Superior temporal gyrus (tissue), 1 donor: ENCODE data around the gene ANKRD11.

Experiments used
- DNase-seq: peaks from one replicate; pipeline ENCODE4 v3.0.0-alpha.2; 2016; ENCODE audit errors: extremely low spot score

Gene ANKRD11

DNA sequence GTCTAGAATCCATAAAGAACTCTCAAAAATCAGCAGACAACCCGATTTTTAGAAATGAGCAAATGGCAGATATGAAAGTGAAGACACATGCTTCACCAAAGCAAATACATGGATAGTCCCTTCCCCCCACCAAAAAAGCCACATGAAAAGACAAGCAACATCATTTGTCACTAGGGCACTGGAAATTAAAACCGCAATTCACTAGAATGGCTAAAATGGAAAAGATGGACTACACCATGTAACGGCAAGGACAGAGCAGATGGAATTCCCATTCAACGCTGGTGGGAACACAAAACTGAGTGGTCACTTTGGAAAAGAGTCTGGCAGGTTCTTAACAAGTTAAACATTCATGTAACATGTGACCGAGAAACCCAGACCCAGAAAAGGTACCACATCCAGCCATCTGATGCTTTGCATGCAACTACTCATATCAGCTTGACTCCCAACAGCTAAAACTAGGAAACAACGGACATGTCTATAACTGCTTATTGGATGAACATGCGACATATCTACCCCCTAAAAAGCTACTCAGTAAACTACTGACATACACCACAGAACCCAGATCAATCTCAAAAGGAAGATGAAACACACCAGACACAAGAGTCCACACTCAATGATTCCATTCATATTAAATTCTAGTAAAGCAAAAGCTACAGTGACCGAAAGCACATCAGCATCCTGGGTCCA is 140.3 kb downstream of the ANKRD11 start:
- DNase-seq = no peak

DNA sequence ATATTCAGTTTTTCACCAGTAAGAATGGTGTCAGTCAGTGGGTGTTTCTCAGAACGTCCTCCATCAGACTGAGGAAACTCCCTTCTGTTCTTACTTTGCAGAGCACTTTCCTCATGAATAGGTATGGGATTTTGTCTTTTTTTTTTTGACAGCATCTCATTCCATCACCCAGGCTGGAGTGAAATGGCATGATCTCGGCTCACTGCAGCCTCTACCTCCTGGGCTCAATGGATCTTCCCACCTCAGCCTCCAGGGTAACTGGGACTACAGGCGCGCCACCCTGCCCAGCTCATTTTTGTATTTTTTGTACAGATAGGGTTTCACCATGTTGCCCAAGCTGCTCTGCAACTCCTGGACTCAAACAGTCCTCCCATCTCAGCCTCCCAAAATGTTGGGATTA is 142.6 kb downstream of the ANKRD11 start:
- DNase-seq = no peak

DNA sequence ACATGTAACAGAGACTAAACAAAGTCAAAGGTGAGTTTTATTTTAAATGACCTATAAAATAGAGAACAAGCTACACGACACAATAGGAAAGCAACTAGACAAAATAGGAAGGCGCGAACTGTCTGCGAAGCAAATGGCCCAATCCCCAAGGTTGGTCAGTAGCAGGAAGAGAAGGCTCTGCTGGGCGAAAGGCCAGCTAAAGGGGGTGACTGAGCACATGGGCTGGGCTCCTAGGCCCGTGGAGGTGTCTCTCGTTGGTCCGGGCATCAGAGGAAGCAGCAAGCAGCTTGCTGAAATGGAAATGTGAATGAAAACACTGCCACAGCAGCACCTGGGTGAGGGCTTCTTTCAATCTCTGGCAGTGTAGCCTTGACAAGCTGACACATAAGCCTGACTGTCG is 143.5 kb downstream of the ANKRD11 start:
- no peak for DNase-seq

DNA sequence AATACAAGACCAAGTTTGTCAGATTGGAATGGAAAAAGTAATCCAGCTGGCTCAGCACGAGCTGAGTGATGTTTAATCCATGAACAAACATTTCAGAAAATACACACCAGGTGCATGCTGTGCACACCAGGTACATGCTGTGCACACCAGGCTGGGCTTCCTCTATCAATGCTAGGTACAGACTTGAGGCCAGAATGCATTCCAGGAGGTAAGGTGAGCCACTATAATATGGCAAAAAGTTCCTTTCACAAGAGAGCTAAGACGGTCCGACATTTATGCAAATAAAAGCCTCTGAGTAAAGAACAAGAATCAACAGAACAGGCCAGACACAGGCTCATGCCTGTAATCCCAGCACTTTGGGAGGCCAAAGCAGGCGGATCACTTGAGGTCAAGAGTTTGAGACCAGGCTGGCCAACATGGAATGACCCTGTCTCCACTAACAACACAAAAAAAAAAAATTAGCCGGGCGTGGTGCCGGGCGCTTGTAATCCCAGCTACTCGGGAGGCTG is 144.7 kb downstream of the ANKRD11 start:
- no peak for DNase-seq

DNA sequence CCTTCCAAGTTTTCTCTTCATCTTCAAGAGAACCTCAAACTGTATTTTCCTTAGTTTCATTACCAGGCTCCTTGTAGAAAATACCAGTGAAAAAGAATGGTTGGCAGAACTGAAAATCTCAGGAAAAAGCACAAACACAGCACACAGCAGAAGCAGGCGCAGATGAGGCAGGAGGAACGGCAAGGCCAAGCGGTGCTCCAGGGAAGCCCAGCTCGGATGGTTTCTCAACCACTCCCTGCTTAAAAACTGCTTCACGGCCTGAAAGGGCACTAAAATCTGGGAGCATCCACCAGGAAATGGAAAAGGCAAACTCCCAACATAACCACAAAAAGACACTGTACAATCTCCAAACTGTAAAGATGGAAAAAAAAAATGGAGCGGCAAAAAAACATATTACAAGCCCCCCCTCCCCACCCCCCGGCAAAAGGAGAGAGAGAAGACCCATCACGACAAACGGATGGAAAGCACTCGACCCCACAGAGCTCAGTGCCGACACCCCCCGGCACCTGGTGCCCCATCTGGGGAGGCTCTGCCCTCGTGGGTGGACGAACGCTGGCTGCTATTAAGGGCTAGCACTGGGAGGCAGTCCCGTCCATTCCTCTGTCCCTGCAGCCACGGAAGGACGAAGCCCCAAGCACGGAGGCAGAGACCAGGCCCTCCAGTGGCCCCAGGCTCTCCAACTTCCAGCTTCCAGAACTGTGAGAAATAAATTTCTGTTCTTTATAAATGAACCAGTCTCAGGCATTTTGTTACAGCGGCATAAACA is 145.3 kb downstream of the ANKRD11 start:
- no peak for DNase-seq

DNA sequence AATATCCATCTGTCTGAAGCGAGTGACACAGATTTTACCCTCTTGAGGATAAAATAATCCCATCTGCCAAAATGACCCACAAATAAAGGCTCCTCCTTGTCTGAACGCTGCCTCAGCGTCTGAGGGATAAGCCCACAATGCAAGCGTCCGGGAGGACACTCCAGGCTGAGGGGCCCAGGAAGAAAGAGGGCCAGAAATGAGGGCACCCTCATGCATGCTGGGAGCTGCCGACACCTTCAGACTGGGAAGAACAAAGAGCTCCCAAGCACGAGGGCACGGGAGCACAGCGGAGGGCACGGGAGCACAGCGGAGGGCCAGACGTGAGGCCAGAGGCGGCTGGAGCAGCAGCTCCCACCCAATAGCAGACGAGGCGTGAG is 145.9 kb downstream of the ANKRD11 start:
- DNase-seq = no peak

DNA sequence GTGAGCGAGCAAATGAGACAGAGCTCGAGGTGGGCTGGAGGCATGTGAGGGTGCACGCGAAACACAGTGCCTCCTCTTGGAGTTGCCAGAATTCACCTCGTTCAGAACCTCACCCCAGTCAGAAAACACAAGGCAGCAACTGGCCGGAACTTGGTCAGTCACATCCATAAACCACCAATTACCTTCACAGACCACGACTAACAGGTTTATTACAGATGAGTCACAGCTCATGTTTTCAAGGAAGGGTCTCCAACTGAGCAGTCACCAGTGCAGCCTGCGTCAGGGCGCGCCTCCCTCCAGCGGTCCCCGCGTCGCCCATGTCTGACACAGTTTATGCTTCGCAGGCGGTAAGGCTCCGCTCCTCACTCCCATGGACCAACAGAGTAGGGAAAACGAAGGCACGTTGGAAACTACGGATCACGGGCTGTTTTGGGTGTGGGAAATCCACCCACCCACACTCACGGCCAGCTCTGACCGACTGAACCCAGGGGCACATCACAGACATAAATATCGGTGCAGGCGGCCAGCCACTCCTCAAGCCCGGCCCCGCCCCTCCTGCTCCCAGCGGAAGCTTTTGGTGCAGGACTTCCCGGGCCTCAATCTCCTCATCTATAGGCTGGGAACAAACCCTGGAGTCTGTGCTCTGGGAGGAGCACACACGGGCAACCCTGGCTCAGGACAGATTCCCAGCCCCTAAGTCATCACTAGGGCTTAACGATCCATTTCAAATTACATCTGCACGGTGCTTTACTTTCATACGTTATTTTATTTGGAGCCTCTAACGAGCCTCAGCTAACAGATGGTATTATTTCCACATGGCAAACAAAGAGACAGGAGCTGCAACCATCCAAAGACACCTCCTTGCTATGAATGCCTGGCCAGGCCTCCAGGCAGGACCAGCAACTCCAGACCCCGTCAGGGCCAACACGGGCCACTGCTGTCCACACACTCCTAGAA is 146.6 kb downstream of the ANKRD11 start:
- DNase-seq = no peak

DNA sequence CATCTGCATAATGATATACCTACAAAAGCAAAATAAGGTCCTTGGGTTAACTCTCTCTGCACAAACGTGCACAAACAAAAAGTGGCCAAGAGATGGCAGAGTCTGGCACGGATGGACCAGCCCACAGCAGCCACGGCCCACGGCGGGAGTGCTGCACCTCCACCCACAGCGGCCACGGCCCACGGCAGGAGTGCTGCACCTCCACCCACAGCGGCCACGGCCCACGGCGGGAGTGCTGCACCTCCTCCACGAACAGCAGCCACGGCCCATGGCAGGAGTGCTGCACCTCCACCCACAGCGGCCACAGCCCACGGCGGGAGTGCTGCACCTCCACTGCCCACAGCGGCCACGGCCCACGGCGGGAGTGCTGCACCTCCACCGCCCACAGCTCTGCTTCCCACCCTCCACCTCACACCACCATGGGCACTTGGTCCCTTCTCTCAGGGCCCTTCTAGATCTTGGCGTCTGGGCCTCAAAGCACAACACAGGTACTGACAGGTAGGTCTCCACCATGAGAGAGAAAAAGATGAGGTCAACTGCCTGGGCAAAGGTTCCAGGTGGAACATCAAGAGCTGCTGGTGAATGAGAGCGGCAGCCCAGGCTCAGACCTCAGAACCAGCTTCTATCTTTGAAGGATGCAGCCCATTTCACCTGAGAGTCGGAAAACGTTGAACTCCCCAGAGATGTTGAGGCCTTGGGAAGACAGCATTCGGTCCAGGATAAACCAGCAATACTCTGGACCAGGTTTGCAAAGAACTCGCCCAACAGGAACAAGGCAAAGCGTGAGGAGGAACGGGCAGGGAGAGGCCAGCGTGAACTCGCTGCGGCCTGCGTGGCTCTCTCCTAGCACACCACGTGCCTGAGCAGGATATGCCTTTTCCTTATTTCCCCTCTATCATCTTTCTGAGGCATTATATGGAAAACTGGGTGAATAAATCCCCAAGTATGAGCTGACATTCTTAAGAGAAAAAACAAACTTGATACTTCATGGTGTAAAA is 148.4 kb downstream of the ANKRD11 start:
- no peak for DNase-seq

DNA sequence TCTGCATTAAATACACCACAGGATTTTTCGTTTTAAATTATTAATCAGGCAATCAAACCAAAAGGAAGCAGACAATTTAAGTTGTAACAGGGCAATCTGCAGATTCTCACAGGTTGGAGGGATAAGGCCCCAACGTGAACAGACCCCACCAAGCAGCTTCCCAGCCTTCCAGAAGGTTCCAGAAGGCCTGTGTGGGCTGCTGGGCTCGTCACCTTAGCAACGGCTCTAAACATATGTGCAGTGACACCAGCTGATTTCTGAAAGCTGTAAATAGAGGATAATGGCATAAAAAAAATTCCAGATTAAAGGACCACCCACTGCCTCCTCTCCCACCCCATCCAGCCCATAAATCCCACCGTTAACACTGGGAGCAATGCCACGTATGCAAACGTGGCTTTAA is 149.1 kb downstream of the ANKRD11 start:
- DNase-seq = no peak

DNA sequence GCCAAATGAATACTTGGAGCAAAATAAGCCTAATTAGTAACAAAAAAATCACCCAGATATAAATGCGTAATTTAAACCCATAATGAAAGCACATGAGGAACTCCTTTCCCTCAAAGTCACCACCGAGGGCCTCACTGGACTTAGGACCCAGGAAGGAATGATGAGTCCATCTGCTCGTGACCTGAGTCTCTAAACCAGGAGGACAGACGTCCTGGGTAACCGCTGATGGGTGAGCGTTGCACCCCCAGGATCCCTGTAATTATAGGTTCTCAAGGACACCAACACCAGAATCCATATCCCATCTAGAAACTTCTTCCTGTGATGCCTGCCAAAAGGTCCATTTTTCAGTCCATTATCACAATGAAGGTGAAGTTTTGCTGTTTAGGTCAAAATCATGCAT is 151.5 kb downstream of the ANKRD11 start:
- DNase-seq = no peak

DNA sequence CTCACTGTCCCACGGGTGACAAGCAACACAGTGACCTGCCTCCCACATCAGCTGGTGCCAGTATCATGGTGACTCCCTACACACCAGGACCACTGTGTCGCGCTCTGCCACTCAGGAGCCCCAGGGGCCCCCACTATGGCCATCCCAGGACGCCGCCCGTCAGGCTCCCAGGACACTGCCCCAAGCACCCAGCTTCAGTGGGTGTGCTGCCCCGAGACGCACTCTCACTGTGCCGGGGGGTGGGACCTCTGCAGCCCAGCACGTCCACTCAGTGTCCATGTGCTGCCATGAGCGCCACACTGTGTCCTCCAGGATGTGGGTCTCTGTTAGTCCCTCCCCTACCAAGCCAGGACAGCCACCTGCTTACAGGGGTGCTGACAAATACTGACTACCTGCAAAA is 152.4 kb downstream of the ANKRD11 start:
- DNase-seq = no peak

DNA sequence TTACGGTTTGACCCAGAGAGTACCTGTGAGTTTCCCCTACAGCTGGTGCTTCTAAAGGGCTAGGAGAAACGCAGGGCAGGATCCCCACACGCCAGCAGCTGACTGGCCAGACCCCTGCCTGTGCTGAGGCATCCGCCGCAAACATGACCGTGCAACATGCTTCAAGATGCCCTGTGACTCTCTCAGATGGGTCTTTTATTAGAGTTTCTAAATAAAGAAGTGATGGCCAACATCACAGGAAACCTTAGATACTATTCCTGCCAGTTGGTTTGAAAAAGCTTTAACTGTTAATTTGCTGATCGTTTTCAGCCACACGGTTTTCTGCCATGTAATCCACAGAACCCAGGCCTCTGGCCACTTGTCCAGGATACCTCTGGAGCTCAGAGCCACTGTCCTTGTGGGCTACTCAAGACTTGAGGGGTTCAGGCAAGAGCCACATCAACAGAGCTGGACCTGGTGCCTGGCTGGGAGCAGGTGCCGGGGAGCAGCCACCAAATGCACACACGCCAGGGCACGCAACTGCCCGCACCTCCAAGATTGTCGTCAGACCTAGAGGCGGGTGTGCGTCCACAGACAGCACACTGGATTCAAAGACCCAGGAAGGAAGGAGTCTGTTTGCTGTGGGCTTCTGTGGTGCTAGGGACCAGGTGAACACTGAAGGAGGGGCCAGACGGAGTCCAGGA is 154.4 kb downstream of the ANKRD11 start:
- DNase-seq = no peak

DNA sequence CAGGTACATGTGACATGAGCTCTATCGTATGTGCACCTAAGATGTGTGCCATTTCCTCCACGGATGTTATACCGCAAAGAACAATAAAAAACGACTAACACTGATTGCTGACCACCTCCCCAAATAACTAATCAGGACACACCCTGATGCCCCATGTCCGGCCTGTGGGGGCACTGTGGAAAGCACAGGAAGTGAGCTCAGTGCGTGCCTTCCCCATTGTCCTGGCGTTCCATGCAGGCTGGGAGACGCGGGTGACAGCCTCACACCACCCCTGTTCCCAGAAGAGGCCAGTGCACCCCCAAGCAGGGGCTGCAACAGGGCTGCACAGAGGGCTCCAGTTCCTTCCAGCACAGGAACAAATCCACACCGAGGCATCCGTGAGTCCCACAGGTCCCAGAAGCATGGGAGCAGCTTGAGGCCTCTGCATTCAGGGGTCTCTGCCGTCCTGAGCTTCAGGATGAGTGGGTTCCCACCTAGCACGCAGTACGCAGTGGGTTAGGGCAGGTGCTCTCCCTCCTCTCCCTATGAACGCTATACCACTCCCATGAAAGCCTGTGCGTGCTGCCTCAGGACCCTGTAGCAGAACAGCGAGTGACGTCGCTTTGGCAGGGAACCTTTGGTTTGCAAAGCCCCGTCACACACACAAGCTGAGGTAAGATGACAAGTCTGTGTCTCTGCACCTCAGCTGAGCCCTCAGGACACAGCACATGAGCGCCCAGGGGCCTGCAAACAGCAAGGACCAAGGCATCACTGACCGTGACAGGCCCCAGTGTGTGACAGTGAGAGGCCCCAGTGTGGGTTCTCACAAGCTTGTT is 155.2 kb downstream of the ANKRD11 start:
- DNase-seq = no peak

DNA sequence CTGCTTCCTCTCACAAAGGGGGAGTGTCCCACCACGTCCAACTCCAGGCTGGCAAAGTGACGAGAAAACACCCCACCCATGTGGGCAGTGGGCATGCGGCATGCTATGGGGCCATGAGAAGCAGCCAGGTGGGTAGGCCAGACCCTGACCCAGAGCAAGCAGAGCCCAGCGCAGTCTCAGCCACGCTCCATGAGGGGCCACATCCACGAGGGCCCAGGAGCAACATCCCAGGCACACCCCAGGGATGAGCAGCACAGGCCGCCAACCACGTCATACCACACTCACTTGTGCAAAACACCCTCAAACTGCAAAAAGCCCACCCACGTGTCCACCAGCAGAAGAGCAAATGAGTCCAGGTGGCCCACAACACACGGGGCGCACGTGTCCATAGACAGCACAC is 155.9 kb downstream of the ANKRD11 start:
- DNase-seq = no peak

DNA sequence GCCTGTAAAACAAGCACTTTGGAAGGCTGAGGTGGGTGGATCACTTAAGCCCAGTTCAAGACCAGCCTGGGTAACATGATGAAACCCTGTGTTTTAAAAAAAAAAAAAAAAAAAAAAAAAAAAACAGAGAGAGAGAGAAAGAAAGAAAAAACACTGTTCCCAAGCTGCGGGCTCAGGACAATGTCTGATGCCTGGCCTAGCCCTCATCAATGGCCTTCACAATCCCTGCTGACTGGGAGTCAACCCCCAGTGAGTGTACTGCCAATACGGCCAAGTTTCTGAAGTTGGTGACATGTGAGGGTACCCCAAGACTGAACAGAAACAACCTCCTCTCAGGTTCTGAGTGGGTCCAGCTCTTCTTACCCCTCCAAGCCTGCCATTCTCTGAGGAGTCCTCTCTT is 156.3 kb downstream of the ANKRD11 start:
- DNase-seq = no peak

DNA sequence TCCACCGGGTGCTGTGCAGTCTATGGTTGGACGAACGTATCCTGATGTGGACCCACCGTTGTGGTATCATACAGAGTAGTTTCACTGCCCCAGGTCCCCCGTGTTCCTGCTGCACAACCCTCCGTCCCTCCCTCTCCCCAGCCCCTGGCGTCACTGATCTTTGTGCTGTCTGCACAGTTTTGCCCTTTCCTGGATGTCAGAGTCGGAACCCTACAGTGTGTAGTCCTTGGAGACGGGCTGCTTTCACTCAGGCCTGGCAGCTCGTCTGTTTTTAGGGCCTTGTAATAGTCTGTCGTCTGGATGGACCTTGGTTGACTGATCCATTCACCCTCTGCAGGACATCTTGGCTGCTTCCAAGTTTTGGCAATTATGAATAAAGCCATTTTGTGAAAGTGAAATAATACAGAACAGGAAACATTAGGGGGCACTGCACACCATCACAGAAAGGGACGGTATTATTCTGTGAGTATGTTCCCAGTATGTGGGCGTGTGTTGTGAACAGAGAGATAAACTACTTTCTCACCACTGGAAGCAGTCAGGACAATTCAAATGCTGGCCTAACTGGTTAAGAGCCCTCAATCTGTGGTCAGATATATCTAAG is 156.9 kb downstream of the ANKRD11 start:
- DNase-seq = peak; percentile 95

DNA sequence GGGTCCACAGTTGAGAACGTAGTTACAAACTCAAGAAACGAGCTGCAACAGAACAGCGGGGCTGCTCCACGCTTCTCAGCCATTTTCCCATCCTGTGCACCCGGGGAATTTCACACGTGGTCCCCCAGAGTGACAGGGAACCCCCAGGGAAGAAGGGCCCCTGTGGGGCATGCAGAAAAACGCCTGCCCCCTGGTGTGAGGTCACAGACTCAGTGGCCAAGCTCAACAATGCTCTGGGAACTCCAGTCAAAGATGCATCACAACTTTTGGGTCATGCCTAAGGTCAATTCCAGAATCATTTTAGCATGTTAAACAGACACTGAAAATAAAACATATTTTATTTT is 157.5 kb downstream of the ANKRD11 start:
- DNase-seq = no peak

DNA sequence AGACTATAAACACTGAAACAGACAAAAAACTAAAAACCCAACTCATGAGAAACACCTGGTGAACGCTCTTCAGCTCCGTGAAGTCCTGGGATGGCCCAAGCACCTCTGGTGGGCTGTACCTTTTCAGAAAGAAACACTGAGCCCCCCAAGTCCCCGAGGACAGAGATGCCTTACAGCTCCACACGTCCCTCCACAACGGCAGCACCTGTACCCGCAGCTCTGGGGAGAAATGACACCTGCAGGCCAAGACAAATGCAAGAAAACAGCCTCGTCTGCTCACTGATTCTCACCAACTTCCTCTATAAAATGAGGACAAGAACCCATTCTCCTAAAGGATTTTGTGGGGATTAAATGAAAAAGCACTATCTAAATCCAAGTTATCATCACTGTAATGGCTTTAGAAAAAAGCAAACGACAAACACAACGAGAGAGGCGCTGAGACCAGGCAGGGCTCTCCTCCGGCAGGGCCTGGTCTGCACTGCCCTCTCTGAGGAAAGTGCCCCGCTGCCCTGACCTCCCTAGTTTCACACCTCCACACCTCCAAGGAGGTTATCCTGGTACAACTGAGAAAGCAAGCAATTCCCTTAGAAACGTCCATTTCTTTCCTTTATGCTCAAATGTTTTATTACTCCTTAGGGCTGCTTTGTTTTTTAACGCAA is 158.0 kb downstream of the ANKRD11 start:
- no peak for DNase-seq
